Stimulated activated CD4-positive, alpha-beta T cell treated with anti-CD3 and anti-CD28 coated beads, Interleukin-15, amount 100 ng/mL, for 48 hours (primary cell): ENCODE data around the gene AIP.
A peak's percentile ranks its signal among the peaks of the same experiment; 100 is the strongest.
"Not testable (repeated sequence)": the region's sequence is repeated elsewhere in the genome, so short reads cannot be mapped to it uniquely, and the experiment has no call there.

Source experiments
- DNase-seq, 2 donors: peaks; one replicate each; pipeline ENCODE4 v3.0.0-alpha.2; 2020; ENCODE audit warnings: low read depth in 2 of 2

Gene AIP

GRCh38 chr11:67468759-67469507, 13.9 kb upstream of the AIP start, which contains the start of gene TMEM134:
TSS of gene TMEM134 (minus strand) at chr11:67469251. CDS start at chr11:67469192, 59 bp downstream.
- peak; percentile 88 to 91 for DNase-seq

GRCh38 chr11:67469508-67469811, 13.4 kb upstream of the AIP start:
- DNase-seq: no peak

- DNase-seq: no peak
Observed at GRCh38 chr11:67470337-67471002, 12.4 kb upstream of the AIP start.

GRCh38 chr11:67472882-67473281, 9.9 kb upstream of the AIP start:
- no peak for DNase-seq

- DNase-seq: not testable (repeated sequence)
Observed at GRCh38 chr11:67476692-67477091, 6.1 kb upstream of the AIP start.

GRCh38 chr11:67477344-67478050, 5.3 kb upstream of the AIP start:
- DNase-seq: not testable (repeated sequence)

- DNase-seq: no peak
Observed at GRCh38 chr11:67482275-67482826, 475 bp upstream of the AIP start.

- peak in 1 of 2 donors; percentile 49 for DNase-seq
Observed at GRCh38 chr11:67483831-67484665, 1.2 kb downstream of the AIP start.

- peak in 1 of 2 donors; percentile 72 for DNase-seq
Observed at GRCh38 chr11:67484847-67485311, 2.1 kb downstream of the AIP start.

- peak in 1 of 2 donors; percentile 64 for DNase-seq
Observed at GRCh38 chr11:67485873-67486361, 3.1 kb downstream of the AIP start.

- DNase-seq: peak in 1 of 2 donors; percentile 62
Observed at GRCh38 chr11:67486481-67487195, 3.8 kb downstream of the AIP start.

- DNase-seq: no peak
Observed at GRCh38 chr11:67489203-67489884, 6.5 kb downstream of the AIP start.

- DNase-seq: no peak
Observed at GRCh38 chr11:67489885-67490726, 7.3 kb downstream of the AIP start.

GRCh38 chr11:67490727-67491065, 7.9 kb downstream of the AIP start:
- DNase-seq: no peak

- DNase-seq: no peak
Observed at GRCh38 chr11:67491276-67492068, 8.6 kb downstream of the AIP start.

- no peak for DNase-seq
Observed at GRCh38 chr11:67492069-67492727, 9.4 kb downstream of the AIP start.

- peak in 1 of 2 donors; percentile 21 for DNase-seq
Observed at GRCh38 chr11:67492801-67493547, 10.1 kb downstream of the AIP start.
